ENCODE results near the gene RFX1. TPM values are rescaled to one million over a fixed set of nuclear protein-coding genes. Genes with fewer than 3 reads are reported as not detected.
"Not testable (repeated sequence)": the region's sequence is repeated elsewhere in the genome, so short reads cannot be mapped to it uniquely, and the experiment has no call there.

RFX1 gene
- total RNA-seq, 4 donors from 2014 or later: 6.8 to 13.2 (median 10.1) TPM

DNA sequence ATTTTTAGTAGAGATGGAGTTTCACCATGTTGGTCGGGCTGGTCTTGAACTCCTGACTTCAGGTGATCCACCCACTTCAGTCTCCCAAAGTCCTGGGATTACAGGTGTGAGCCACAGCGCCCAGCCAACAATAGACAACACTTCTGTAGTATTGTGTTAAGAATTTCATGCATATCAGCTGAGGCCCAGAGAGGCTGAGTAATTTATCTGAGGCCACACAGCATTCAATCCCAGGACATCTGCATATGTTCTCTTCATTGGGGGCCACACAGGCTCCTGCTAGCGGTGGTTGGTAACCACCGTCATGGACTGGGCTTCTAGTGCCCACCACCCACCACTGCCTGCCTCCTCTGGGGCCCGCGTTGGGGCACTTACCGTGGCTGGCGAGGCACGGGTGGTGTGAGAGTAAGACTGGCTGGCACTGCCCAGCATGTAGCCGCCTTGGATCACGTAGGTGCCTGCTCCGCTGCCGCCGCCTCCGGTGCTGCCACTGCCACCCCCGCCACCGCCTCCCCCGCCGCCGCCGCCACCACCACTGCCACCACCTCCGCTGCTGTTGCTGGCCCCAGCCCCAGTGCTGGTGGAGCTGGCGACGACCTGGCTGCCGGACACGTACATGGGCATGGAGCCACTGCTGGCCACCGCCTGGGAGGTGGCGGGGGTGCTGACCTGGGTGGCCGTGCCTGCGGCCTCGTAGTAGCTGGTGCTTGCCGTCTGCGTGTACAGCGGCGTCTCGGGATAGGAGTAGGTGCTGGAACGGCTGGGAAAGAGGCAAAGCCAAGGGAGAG lies 33.6 kb downstream of the RFX1 start:
- H3K4me1 ChIP-seq: peaks cover 5% of the 10 kb centered on the region
- no peak overlapping the region for H3K27ac ChIP-seq
- no peak overlapping the region for H3K4me3 ChIP-seq
- H3K9me3 ChIP-seq: no peaks in the 10 kb centered on the region
- DNase-seq (ENCODE audit: low spot score in 2 of 2): no peak
- TF ChIP-seq POLR2AphosphoS5 (IDR thresholded peaks at IDR 0.05): no peak
- H3K27me3 ChIP-seq: no peaks in the 10 kb centered on the region
- 93% methylated on average over 26 of the region's 37 CpGs for WGBS
- H3K36me3 ChIP-seq: peaks cover 59% of the 10 kb centered on the region

DNA sequence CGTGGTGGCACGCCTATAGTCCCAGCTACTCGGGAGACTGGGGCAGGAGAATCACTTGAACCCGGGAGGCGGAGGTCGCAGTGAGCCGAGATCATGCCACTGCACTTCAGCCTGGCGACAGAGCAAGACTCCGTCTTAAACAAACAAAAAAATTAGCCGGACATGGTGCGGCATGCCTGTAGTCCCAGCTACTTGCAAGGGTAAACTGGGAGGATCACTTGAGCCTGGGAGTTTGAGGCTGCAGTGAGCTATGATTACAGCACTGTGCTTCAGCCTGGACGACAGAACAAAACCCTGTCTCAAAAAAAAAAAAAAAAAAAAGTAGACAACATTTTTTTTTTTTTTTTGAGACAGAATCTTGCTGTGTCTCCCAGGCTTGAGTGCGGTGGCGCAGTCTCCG lies 34.3 kb downstream of the RFX1 start:
- not testable (repeated sequence) for H3K9me3 ChIP-seq; H3K4me1 ChIP-seq; H3K27me3 ChIP-seq; H3K27ac ChIP-seq; DNase-seq (ENCODE audit: low spot score in 2 of 2); H3K4me3 ChIP-seq
- 85% methylated on average over 15 of the region's 15 CpGs for WGBS
- peaks cover 66% of the 10 kb centered on the region for H3K36me3 ChIP-seq

DNA sequence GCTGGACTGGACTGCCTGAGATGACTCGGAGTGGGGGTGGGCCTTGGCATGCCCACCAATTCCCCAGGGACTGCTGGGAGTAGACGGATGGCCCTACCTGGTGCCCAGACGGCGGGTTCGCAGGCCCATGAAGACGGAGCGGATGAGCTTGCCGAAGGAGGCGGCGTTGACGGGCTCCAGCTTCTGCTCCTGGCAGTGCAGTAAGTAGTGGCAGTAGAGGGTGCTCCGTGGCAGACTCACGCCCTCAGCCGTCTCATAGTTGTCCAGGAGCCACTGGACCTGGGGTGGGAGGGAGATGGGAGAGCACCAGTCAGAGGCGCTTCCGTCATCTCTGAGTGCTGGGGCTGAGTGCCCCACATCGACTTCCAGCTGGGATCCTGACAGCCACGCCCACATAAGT lies 36.2 kb downstream of the RFX1 start:
- WGBS: 86% methylated on average over 13 of the region's 18 CpGs
- peaks cover 76% of the 10 kb centered on the region for H3K36me3 ChIP-seq

DNA sequence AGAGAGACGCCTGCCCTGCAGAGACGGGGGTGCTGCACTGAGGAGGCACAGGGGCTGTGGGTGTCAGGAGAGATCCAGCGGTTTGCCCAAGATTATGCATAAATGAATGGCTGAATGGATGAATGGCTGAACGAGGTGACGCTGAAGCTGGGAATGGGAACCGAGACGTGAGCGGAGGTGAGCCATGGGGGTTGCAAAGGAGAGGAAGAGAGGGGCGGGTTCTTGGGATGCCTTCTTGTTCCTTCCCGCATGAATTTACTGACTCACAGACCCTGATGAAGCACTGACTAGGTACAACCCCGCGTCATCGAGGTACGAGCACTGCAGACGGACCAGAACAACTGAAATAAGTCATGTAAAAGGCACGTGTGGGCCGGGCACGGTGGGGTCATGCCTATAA lies 37.1 kb downstream of the RFX1 start:
- peaks cover 76% of the 10 kb centered on the region for H3K36me3 ChIP-seq
- H3K27me3 ChIP-seq: no peaks in the 10 kb centered on the region
- H3K4me3 ChIP-seq: no peak overlapping the region
- no peak for DNase-seq (ENCODE audit: low spot score in 2 of 2)
- no peak overlapping the region for H3K27ac ChIP-seq
- no peaks in the 10 kb centered on the region for H3K9me3 ChIP-seq
- peaks cover 2% of the 10 kb centered on the region for H3K4me1 ChIP-seq
- TF ChIP-seq, protein P1, sequence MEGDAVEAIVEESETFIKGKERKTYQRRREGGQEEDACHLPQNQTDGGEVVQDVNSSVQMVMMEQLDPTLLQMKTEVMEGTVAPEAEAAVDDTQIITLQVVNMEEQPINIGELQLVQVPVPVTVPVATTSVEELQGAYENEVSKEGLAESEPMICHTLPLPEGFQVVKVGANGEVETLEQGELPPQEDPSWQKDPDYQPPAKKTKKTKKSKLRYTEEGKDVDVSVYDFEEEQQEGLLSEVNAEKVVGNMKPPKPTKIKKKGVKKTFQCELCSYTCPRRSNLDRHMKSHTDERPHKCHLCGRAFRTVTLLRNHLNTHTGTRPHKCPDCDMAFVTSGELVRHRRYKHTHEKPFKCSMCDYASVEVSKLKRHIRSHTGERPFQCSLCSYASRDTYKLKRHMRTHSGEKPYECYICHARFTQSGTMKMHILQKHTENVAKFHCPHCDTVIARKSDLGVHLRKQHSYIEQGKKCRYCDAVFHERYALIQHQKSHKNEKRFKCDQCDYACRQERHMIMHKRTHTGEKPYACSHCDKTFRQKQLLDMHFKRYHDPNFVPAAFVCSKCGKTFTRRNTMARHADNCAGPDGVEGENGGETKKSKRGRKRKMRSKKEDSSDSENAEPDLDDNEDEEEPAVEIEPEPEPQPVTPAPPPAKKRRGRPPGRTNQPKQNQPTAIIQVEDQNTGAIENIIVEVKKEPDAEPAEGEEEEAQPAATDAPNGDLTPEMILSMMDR (IDR thresholded peaks at IDR 0.05): no peak
- TF ChIP-seq POLR2AphosphoS5 (IDR thresholded peaks at IDR 0.05) (no peak), EP300 (IDR thresholded peaks at IDR 0.05) (no peak), POLR2A (IDR thresholded peaks at IDR 0.05) (no peak)
- 94% methylated on average over 18 of the region's 18 CpGs for WGBS

More for the DNA sequence above, 36.2 kb downstream of the RFX1 start:
- DNase-seq (ENCODE audit: low spot score in 2 of 2): no peak
- H3K27ac ChIP-seq: no peak overlapping the region
- peaks cover 5% of the 10 kb centered on the region for H3K4me1 ChIP-seq
- H3K9me3 ChIP-seq: no peaks in the 10 kb centered on the region
- H3K4me3 ChIP-seq: no peak overlapping the region
- H3K27me3 ChIP-seq: no peaks in the 10 kb centered on the region
- TF ChIP-seq POLR2A (IDR thresholded peaks at IDR 0.05): no peak
- TF ChIP-seq POLR2AphosphoS5 (IDR thresholded peaks at IDR 0.05): no peak
- TF ChIP-seq, protein P1 (IDR thresholded peaks at IDR 0.05): no peak
- TF ChIP-seq EP300 (IDR thresholded peaks at IDR 0.05): no peak

DNA sequence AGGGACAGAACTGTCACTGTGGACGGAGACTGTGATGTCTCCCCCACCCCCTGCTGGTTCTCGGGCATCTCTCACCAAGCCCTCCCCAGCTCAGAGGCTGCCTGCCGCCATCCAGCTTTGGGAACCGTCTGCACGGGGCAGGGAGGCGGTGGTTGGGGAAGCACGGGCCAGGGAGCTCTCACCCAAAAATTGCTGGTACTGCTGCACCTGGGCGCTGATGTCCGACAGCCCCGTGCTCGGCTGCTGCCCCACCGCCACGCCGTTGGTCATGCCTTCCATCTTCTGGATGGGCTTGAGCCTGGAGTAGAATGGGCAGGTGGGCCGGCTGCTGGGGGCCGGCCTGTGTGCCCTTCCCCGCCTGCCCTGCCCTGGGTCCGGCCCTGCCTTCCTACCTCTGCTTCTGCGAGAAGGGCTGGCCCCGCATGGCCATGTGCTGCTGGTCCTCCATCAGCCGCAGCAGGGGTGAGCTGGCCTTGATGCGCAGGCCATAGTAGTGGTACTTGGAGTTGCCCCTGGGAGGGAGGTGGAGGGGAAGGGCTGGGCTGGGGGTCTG lies 37.7 kb downstream of the RFX1 start:
- WGBS: 100% methylated on average over 1 of the region's 22 CpGs
- H3K9me3 ChIP-seq: no peaks in the 10 kb centered on the region
- TF ChIP-seq, protein P1 (IDR thresholded peaks at IDR 0.05): no peak
- TF ChIP-seq POLR2A (IDR thresholded peaks at IDR 0.05): no peak
- no peak for TF ChIP-seq POLR2AphosphoS5 (IDR thresholded peaks at IDR 0.05)
- no peak for TF ChIP-seq EP300 (IDR thresholded peaks at IDR 0.05)
- H3K27ac ChIP-seq: no peak overlapping the region
- peak in 1 of 2 donors; percentile 53 for DNase-seq (ENCODE audit: low spot score in 2 of 2)
- H3K27me3 ChIP-seq: no peaks in the 10 kb centered on the region
- H3K4me3 ChIP-seq: no peak overlapping the region
- no peaks in the 10 kb centered on the region for H3K4me1 ChIP-seq
- H3K36me3 ChIP-seq: peaks cover 81% of the 10 kb centered on the region

DNA sequence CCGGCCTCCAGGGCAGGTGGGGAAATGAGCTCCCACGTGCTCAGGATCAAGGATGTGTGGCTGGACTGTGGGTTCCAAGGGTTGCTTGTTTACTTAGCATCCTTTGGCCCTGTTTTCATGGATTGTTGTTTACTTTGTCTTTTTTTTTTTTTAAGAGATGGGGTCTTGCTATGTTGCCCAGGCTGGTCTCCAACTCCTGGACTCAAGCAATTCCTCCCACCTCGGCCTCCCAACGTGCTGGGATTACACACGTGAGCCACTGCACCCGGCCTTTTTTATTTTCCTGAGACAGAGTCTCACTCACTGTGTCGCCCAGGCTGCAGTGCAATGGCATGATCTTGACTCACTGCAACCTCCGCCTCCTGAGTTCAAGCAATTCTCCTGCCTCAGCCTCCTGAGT lies 38.9 kb downstream of the RFX1 start:
- not testable (repeated sequence) for H3K4me3 ChIP-seq; H3K27me3 ChIP-seq; DNase-seq (ENCODE audit: low spot score in 2 of 2); H3K4me1 ChIP-seq; H3K27ac ChIP-seq; H3K9me3 ChIP-seq
- H3K36me3 ChIP-seq: peaks cover 74% of the 10 kb centered on the region
- WGBS: 92% methylated on average over 8 of the region's 8 CpGs

Measured in suprapubic skin (tissue), 4 donors.